ENCODE results near the gene MAD1L1. TPM values are rescaled to one million over a fixed set of nuclear protein-coding genes. Genes with fewer than 3 reads are reported as not detected.

Gene MAD1L1
- total and polyA plus RNA-seq, 2 of the 4 experiments (the other 2 are of a cell fraction), result 29.0 to 40.9 TPM

- H2BK120ac ChIP-seq (ENCODE audit: low read depth, low read length), result no peak overlapping the region
- no peak overlapping the region for H3K23ac ChIP-seq (ENCODE audit: low read depth, low read length)
- H3K27me3 ChIP-seq (ENCODE audit: control insufficient read depth, insufficient read depth, low read length), result no peaks in the 10 kb centered on the region
- no peak overlapping the region for H2AK9ac ChIP-seq (replicated peaks; ENCODE audit: low read depth, low read length, poor library complexity)
- intact Hi-C loops (cut with micrococcal nuclease), result loop anchor here (5.0 kb wide), 1 partner anchor 145 kb away; no protein-coding TSS in a partner anchor
- no peak overlapping the region for H2BK5ac ChIP-seq (ENCODE audit: low read depth, low read length, poor library complexity, severe bottlenecking)
- no peak overlapping the region for H3K27ac ChIP-seq (ENCODE audit: insufficient read depth, low read length)
- H3K9ac ChIP-seq (ENCODE audit: low read depth, low read length), result no peak overlapping the region
- in situ Hi-C loops (cut with MboI; ENCODE audit: low sequenced_read_pairs), result no loop called here
- no peak overlapping the region for H3K4me3 ChIP-seq (ENCODE audit: insufficient read depth, low read depth, low read length)
- no peak overlapping the region for H4K5ac ChIP-seq (ENCODE audit: low read depth, low read length)
- H3K9me1 ChIP-seq (ENCODE audit: insufficient read depth, low read length), result peaks cover 8% of the 10 kb centered on the region
- H2BK15ac ChIP-seq (ENCODE audit: low read depth, low read length), result no peak overlapping the region
- no peak overlapping the region for H3K14ac ChIP-seq (replicated peaks; ENCODE audit: low read depth, low read length)
- no peak overlapping the region for H2AFZ ChIP-seq (replicated peaks; ENCODE audit: low read length, poor library complexity)
- dilution Hi-C loops (cut with HindIII; ENCODE audit: low sequenced_read_pairs, unreplicated experiment), result no loop called here
- WGBS, 2 experiments (ENCODE audit: extremely low coverage in 2 of 2, insufficient read length in 1 of 2), result 95% methylated on average over 3 of the region's 33 CpGs; no CpG with 5 or more reads in 1 of the 2 experiments
- H4K8ac ChIP-seq (ENCODE audit: low read depth in 2 of 2, low read length in 2 of 2), result no peak overlapping the region
- BruUV-seq (replicated peaks), result no TSS peak
- no peaks in the 10 kb centered on the region; the same call in none of the 2 replicates for H4K20me1 ChIP-seq (ENCODE audit: insufficient read depth, low read length)
- H2BK20ac ChIP-seq (ENCODE audit: low read depth, low read length), result no peak overlapping the region
- H3K36me3 ChIP-seq (ENCODE audit: control insufficient read depth, insufficient read depth, low read length), result no peaks in the 10 kb centered on the region
- no peak overlapping the region for H3K56ac ChIP-seq (ENCODE audit: extremely low read depth, insufficient read depth, low read length)
- DNase-seq, result no peak
- no peak overlapping the region for H2AK5ac ChIP-seq (ENCODE audit: low read depth, low read length)
- H3K4ac ChIP-seq (ENCODE audit: low read depth, low read length), result no peak overlapping the region
- H3K4me2 ChIP-seq (ENCODE audit: low read depth, low read length), result no peak overlapping the region
- H4K91ac ChIP-seq (ENCODE audit: insufficient read depth, low read depth, low read length), result no peak overlapping the region
- TF ChIP-seq SMC3 (IDR thresholded peaks at IDR 0.05; ENCODE audit: low read depth, low read length), result peak; percentile 19; the same call in 1 of the 2 replicates
- no peak for TF ChIP-seq RFX5 (IDR thresholded peaks at IDR 0.05; ENCODE audit: low read depth, low read length)
- TF ChIP-seq, protein P1, sequence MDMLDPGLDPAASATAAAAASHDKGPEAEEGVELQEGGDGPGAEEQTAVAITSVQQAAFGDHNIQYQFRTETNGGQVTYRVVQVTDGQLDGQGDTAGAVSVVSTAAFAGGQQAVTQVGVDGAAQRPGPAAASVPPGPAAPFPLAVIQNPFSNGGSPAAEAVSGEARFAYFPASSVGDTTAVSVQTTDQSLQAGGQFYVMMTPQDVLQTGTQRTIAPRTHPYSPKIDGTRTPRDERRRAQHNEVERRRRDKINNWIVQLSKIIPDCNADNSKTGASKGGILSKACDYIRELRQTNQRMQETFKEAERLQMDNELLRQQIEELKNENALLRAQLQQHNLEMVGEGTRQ (IDR thresholded peaks at IDR 0.05; ENCODE audit: low read depth, low read length), result no peak
- TF ChIP-seq CTCF (conservative IDR thresholded peaks at IDR 0.05; ENCODE audit: low read depth, low read length), result peak; percentile 21; the same call in 1 of the 2 replicates
- no peak for TF ChIP-seq CEBPB (IDR thresholded peaks at IDR 0.05; ENCODE audit: low read depth, low read length)
- TF ChIP-seq, protein P2, sequence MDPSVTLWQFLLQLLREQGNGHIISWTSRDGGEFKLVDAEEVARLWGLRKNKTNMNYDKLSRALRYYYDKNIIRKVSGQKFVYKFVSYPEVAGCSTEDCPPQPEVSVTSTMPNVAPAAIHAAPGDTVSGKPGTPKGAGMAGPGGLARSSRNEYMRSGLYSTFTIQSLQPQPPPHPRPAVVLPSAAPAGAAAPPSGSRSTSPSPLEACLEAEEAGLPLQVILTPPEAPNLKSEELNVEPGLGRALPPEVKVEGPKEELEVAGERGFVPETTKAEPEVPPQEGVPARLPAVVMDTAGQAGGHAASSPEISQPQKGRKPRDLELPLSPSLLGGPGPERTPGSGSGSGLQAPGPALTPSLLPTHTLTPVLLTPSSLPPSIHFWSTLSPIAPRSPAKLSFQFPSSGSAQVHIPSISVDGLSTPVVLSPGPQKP (IDR thresholded peaks at IDR 0.05; ENCODE audit: borderline replicate concordance, low read depth, low read length), result no peak
- CTCF ChIA-PET, result no interaction called here
- H3K9me3 ChIP-seq (ENCODE audit: control insufficient read depth, insufficient read depth, low read length), result no peaks in the 10 kb centered on the region
- H3K79me1 ChIP-seq (ENCODE audit: low read depth in 1 of 2, low read length in 2 of 2), result no peaks in the 10 kb centered on the region; a peak in 1 of 4 replicates
- ATAC-seq (ENCODE audit: low read depth), result 0 out of 2 replicates have a peak, but pooled peaks have one; percentile 18
- H3K4me1 ChIP-seq (ENCODE audit: control insufficient read depth, insufficient read depth, low read length), result peaks cover 2% of the 10 kb centered on the region; the same call in 1 of the 2 replicates
- POLR2A ChIA-PET (ENCODE audit: unreplicated experiment), result no interaction called here
- no peak overlapping the region for H3K18ac ChIP-seq (ENCODE audit: low read depth, low read length)
Measured at GRCh38 chr7:1812509-1813393, 420.0 kb downstream of the MAD1L1 start.
